SJSA1 (cell line): ENCODE results near the gene FASTKD1. TPM values are rescaled to one million over a fixed set of nuclear protein-coding genes. Genes with fewer than 3 reads are reported as not detected.
"Not testable (repeated sequence)": the region's sequence is repeated elsewhere in the genome, so short reads cannot be mapped to it uniquely, and the experiment has no call there.

ENCODE experiments used
- DNase-seq, 2 experiments: peaks; one replicate each; pipeline ENCODE4 v3.0.0-alpha.2; 2015 to 2020; ENCODE audit warnings: low spot score in 2 of 2, low read depth in 1 of 2
- H3K27ac ChIP-seq: fragments of 250-450 bp; sonication (Bioruptor Pico); 2 replicates; pipeline ENCODE4 v1.5.1; 2020; ENCODE audit warnings: mild to moderate bottlenecking, moderate library complexity
- H3K27me3 ChIP-seq: fragments of 250-450 bp; sonication (Bioruptor Pico); replicated peaks from 2 replicates; pipeline ENCODE4 v1.5.1; 2020; ENCODE audit warnings: mild to moderate bottlenecking, moderate library complexity
- H3K36me3 ChIP-seq: fragments of 250-450 bp; sonication (Bioruptor Pico); 2 replicates; pipeline ENCODE4 v1.5.1; 2020; ENCODE audit warnings: mild to moderate bottlenecking
- H3K4me1 ChIP-seq: fragments of 250-450 bp; sonication (Bioruptor Pico); replicated peaks from 2 replicates; pipeline ENCODE4 v1.6.1; 2021; ENCODE audit warnings: mild to moderate bottlenecking
- H3K4me3 ChIP-seq: fragments of 250-450 bp; sonication (Bioruptor Pico); 2 replicates; pipeline ENCODE4 v1.5.1; 2020; ENCODE audit warnings: mild to moderate bottlenecking
- H3K9me3 ChIP-seq: fragments of 250-450 bp; sonication (Bioruptor Pico); replicated peaks from 2 replicates; pipeline ENCODE4 v1.5.1; 2020; ENCODE audit warnings: mild to moderate bottlenecking
- total RNA-seq: library from RNA; depleted of rRNA; stranded (reverse); fragments of >200 nt; shearing (Covaris generic); gene quantifications from 2 replicates; pipeline ENCODE4 v1.2.3, GENCODE V29; 2014; rRNA removed

FASTKD1 gene, protein sequence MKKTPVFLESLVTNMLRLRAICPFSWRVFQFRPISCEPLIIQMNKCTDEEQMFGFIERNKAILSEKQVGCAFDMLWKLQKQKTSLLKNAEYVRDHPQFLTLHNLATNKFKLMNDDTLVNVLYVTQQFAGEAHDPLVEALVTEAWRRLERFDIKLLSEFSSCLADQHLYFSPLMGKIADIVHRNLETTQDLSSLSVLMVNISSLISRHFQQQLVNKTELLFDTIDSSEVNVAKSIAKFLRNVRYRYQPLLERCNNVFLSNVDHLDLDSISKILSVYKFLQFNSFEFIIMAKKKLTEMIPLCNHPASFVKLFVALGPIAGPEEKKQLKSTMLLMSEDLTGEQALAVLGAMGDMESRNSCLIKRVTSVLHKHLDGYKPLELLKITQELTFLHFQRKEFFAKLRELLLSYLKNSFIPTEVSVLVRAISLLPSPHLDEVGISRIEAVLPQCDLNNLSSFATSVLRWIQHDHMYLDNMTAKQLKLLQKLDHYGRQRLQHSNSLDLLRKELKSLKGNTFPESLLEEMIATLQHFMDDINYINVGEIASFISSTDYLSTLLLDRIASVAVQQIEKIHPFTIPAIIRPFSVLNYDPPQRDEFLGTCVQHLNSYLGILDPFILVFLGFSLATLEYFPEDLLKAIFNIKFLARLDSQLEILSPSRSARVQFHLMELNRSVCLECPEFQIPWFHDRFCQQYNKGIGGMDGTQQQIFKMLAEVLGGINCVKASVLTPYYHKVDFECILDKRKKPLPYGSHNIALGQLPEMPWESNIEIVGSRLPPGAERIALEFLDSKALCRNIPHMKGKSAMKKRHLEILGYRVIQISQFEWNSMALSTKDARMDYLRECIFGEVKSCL
- total RNA-seq: 25.2 and 30.4 TPM in 2 replicates

DNA sequence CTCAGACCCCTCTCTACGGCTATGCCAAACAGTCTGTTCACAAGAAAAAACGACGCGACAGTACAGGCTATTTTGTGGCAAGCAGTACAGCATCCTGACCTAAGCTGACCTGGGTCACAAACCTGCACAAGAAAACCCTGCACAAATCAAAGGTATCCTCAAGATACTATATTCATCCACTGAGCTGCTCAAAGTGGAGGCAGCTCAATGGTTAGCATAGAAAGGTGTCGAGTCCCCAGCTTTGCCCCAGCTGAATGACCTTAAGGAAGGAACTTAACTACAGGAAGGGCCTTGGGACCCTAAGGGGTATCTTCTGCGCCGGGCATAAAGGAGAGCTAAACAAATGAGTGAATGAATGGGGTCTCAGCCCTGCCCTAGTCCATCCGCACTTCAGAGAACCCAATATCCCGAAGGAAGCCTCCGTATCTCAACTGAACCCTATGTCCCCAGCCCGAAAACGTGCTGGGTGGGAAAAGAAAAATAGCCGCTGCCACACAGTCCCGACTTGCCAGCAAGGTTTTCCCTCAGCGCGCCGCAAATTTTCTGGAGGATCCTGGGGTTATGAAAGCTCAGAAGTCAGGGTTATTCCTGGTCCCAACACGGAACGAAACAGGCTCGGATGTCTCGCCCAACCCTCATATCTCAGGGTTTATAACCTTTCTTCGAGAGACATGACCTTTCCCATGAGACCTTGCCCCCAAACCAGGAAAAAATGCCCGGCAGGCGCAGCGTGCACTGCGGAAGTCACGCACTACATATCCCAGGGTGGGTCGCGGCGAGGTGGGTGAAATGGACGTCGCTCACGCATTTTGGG, at the start of gene FASTKD1:
FASTKD1 (minus strand) TSS at position 706 of the 814 bp plus-strand sequence. CDS start 1,836 bp downstream, outside the sequence.
- peak; percentile 83 to 89 for DNase-seq
- H3K36me3 ChIP-seq: no peaks in the 10 kb centered on the region
- H3K27ac ChIP-seq: peak within 1 kb of the TSS; percentile 35
- 0 out of 2 replicates have a peak, but pooled peaks cover 3% of the 10 kb centered on the region for H3K27me3 ChIP-seq
- H3K4me3 ChIP-seq: peak within 1 kb of the TSS; percentile 53
- H3K4me1 ChIP-seq: no peaks in the 10 kb centered on the region
- no peaks in the 10 kb centered on the region for H3K9me3 ChIP-seq

DNA sequence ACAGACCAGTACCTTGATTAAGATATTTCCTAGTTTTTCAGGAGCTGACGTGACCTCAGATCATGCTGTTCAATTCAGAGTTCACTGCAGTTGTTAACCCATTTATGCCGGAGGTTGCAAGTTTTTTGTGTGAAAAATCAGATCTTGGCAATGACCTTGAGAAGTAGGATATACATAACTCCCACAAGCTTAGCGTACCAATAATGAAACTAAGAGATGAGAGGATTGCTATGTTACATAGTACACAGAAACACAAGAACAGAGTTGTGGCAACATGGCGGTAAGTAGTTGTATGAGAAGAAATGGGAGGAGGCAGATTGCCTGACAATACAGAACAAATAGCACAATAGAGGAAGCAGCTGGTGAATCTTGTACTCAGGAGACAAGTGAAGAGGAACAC, 49.6 kb upstream of the FASTKD1 start:
- Histone ChIP-seq H3K27me3 (no peaks in the 10 kb centered on the region), H3K4me1 (no peaks in the 10 kb centered on the region; the same call in 1 of the 2 replicates), H3K36me3 (peaks cover 57% of the 10 kb centered on the region), H3K27ac (no peak overlapping the region), H3K9me3 (no peaks in the 10 kb centered on the region), H3K4me3 (no peak overlapping the region)
- DNase-seq: no peak

DNA sequence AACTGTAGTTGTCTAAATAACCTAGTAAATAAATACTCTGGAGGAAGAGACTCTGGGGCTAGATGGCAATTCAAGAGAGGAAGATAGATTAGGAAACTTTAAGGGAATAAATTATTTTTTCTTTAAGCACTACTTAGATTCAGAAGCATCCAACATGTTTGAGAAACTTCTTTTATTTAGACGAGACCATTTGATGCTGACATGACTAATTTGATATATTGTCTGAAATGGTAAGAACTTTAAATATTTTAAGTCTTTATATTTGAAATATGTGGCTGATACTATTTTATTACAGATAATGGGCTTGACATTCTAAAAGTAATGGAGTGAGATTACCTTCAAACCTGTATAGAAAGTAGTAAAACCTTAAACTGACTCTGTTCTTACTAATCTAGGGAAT, 46.8 kb upstream of the FASTKD1 start:
- no peaks in the 10 kb centered on the region for H3K9me3 ChIP-seq
- H3K27me3 ChIP-seq: no peaks in the 10 kb centered on the region
- no peak overlapping the region for H3K27ac ChIP-seq
- H3K36me3 ChIP-seq: peaks cover 73% of the 10 kb centered on the region
- H3K4me1 ChIP-seq: no peaks in the 10 kb centered on the region; the same call in 1 of the 2 replicates
- no peak overlapping the region for H3K4me3 ChIP-seq
- no peak for DNase-seq

DNA sequence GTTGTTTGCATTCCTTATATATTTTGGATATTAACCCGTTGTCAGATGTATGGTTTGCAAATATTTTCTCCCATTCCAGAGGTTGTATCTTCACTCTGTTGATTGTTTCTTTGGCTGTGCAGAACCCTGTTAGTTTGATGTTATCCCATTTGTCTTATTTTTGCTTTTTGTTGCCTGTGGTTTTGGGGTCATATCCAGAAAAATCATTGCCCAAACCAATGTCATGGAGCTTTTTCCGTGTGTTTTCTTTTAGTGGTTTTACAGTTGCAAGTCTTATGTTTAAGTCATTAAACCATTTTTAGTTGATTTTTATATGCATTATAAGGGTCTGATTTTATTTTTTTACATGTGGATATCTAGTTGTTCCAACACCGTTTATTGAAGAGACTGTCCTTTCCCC, 46.3 kb upstream of the FASTKD1 start:
- Histone ChIP-seq H3K27ac (no peak overlapping the region), H3K4me3 (no peak overlapping the region), H3K4me1 (no peaks in the 10 kb centered on the region; the same call in 1 of the 2 replicates), H3K36me3 (peaks cover 78% of the 10 kb centered on the region), H3K9me3 (no peaks in the 10 kb centered on the region), H3K27me3 (no peaks in the 10 kb centered on the region)
- no peak for DNase-seq

DNA sequence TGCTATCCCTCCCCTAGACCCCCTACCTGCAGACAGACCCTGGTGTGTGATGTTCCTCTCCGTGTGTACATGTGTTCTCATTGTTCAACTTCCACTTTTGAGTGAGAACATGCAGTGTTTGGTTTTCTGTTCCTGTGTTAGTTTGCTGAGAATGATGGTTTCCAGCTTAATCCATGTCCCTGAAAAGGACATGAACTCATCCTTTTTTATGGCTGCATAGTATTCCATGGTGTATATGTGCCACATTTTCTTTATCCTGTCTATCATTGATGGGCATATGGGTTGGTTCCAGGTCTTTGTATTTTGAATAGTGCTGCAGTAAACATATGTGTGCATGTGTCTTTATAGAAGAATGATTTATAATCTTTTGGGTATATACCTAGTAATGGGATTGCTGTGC, 42.3 kb upstream of the FASTKD1 start:
- H3K4me1 ChIP-seq, H3K9me3 ChIP-seq, DNase-seq, H3K4me3 ChIP-seq, H3K27me3 ChIP-seq, H3K27ac ChIP-seq: not testable (repeated sequence)
- peaks cover 78% of the 10 kb centered on the region for H3K36me3 ChIP-seq

DNA sequence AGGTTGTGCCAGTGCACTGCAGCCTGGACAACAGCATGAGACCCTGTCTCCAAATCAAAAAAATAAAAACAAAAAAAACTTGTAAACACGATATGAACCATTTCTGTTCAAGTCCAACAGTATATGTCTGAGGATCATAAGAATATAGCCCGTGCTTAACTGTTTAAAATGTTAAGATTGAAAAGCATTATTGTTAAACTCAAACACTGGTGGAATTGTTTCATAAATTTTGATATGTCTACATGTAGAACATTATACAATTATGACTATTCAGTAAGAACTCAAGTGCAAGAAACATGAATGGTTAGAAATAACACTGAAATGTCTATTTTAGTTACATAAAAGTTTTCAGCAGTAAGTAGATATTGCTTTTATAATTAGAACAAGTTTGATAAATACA, 40.2 kb upstream of the FASTKD1 start:
- H3K36me3 ChIP-seq: peaks cover 81% of the 10 kb centered on the region
- no peaks in the 10 kb centered on the region for H3K27me3 ChIP-seq
- no peak overlapping the region for H3K27ac ChIP-seq
- H3K4me1 ChIP-seq: no peaks in the 10 kb centered on the region
- no peak overlapping the region for H3K4me3 ChIP-seq
- H3K9me3 ChIP-seq: no peaks in the 10 kb centered on the region
- DNase-seq: no peak

DNA sequence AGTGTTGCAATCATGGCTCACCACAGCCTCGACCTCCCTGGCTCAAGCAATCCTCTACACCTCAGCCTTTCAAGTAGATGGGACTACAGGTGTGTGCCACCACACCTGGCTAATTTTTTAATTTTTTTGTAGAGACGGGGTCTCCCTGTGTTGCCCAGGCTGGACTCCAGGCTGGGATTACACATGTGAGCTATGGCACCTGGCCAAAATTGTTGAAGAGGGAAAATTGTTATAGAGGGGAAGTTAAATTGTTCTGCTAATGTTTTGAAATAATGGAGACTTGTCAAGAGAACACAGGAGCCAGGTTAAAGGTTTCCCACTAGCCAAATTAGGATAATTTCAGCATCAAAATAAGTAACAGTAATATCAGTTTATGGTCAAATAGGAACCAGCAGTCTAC, 35.6 kb upstream of the FASTKD1 start:
- no peaks in the 10 kb centered on the region for H3K4me1 ChIP-seq
- H3K27me3 ChIP-seq: no peaks in the 10 kb centered on the region
- no peaks in the 10 kb centered on the region for H3K9me3 ChIP-seq
- DNase-seq: no peak
- H3K36me3 ChIP-seq: peaks cover 78% of the 10 kb centered on the region
- no peak overlapping the region for H3K4me3 ChIP-seq
- no peak overlapping the region for H3K27ac ChIP-seq

DNA sequence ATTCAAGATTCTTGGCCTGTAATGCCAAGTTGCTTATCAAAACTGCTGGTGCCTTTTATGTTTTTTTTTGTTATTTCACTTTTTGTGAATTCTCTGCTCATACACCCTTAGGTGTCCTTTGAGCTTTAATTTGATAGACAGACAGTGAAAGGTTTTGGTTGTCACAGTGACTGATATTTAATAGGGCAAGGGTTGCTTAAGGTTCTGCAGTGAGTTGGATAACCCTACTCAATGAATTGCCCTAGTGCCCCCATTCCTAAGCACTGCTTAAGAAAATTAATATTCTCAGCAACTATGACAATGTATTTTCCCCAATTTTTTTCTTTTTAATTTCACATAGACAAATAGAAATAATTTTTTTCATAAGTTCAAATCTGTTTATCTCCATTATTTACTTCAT, 25.9 kb upstream of the FASTKD1 start:
- no peak overlapping the region for H3K27ac ChIP-seq
- H3K27me3 ChIP-seq: no peaks in the 10 kb centered on the region
- H3K4me1 ChIP-seq: no peaks in the 10 kb centered on the region
- H3K36me3 ChIP-seq: peaks cover 11% of the 10 kb centered on the region; the same call in 1 of the 2 replicates
- no peak for DNase-seq
- no peak overlapping the region for H3K4me3 ChIP-seq
- no peaks in the 10 kb centered on the region for H3K9me3 ChIP-seq

DNA sequence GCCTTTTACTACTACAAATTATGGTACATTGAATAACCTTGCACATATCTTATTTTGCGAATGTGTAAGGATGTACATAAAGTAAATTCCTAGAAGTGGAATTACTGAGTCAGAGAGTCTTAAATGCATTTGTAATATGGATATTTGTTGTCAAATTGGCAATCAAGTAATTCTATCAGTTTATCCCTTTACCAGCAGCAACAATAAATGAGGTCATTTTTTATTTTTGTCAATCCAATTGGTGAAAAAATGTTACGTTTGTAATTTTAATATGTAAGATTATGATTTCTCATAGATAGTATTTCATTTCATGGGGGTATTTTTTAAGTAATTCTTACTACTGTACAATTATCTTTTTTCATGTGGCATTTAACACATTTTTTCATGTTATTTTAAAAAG, 25.3 kb upstream of the FASTKD1 start:
- Histone ChIP-seq H3K27me3 (no peaks in the 10 kb centered on the region), H3K9me3 (no peaks in the 10 kb centered on the region), H3K36me3 (0 out of 2 replicates have a peak, but pooled peaks cover 7% of the 10 kb centered on the region), H3K4me1 (no peaks in the 10 kb centered on the region), H3K27ac (no peak overlapping the region), H3K4me3 (no peak overlapping the region)
- DNase-seq: no peak

DNA sequence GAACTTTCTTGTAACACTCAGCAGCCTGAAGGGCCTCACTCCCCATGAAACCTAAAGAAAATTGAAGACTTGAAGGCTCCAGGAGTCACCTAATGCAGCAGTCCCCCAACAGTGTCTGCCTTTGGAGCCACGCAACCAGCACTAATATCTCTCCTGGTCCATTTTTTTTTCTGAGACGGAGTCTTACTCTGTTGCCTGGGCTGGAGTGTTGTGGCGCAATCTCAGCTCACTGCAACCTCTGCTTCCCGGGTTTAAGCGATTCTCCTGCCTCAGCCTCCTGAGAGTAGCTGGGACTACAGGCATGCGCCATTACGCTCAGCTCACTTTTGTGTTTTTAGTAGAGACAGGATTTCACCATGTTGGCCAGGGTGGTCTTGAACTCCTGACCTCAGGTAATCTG, 22.9 kb upstream of the FASTKD1 start:
- H3K36me3 ChIP-seq, H3K4me3 ChIP-seq, H3K4me1 ChIP-seq, DNase-seq, H3K9me3 ChIP-seq, H3K27ac ChIP-seq, H3K27me3 ChIP-seq: not testable (repeated sequence)

DNA sequence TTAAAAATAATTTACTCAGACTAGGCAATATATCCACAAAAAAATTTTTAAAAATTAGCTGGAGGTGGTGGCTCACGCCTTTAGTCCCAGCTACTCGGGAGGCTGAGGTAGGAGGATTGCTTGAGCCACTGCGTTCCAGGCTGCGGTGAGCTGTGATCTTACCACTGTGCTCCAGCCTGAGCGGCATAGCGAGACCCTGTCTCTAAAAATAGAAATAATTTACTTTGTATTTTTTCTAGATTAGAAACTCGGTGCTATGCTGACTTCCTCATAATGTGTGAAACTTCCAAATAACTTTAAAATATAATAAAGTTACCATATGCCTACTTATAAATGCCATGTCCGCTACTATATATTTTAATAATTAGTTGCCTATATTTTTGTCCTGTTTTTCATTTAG, 17.1 kb upstream of the FASTKD1 start:
- DNase-seq: no peak
- H3K27me3 ChIP-seq: no peaks in the 10 kb centered on the region
- H3K27ac ChIP-seq: no peak overlapping the region
- peaks cover 6% of the 10 kb centered on the region for H3K4me1 ChIP-seq
- H3K9me3 ChIP-seq: no peaks in the 10 kb centered on the region
- H3K36me3 ChIP-seq: peaks cover 4% of the 10 kb centered on the region; the same call in 1 of the 2 replicates
- H3K4me3 ChIP-seq: no peak overlapping the region

DNA sequence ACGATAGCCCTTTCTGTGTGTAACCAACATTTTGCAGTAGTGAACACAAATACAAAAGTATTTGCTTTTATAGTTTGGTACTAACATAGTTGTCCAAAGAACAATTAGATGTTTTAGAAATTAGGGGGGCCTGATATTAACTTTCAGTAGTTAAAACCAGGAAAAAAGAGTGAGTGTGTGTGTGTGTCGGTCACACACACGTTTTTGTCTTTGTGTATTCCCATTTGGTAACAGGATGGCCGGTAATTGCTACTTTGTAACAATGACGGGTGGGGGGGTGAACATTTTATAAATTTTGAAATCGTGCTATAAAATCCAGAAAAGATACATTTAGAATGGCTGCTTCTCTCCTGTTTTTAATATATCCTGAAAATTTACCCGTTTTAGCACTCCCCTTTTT, 12.0 kb upstream of the FASTKD1 start:
- 0 out of 2 replicates have a peak overlapping the region, but pooled peaks have one; percentile 6 for H3K27ac ChIP-seq
- peak overlapping the region; percentile 76 for H3K4me3 ChIP-seq
- peaks cover 14% of the 10 kb centered on the region for H3K36me3 ChIP-seq
- H3K4me1 ChIP-seq: peaks cover 9% of the 10 kb centered on the region
- H3K27me3 ChIP-seq: no peaks in the 10 kb centered on the region
- peak in 1 of 2 experiments; percentile 4 for DNase-seq
- no peaks in the 10 kb centered on the region for H3K9me3 ChIP-seq
